ENCODE results near the gene RMI1. TPM values are rescaled to one million over a fixed set of nuclear protein-coding genes. Genes with fewer than 3 reads are reported as not detected.
"Not testable (repeated sequence)": the region's sequence is repeated elsewhere in the genome, so short reads cannot be mapped to it uniquely, and the experiment has no call there.

RMI1 gene

GRCh38 chr9:84027201-84027600, 46.6 kb downstream of the RMI1 start:
- Histone ChIP-seq H3K9me3 (replicated peaks; ENCODE audit: low read length) (no peaks in the 10 kb centered on the region), H3K4me2 (ENCODE audit: low read length) (no peak overlapping the region), H3K9ac (ENCODE audit: low read depth, low read length) (no peak overlapping the region), H3K4me3 (ENCODE audit: low read length) (no peak overlapping the region), H3K4me1 (ENCODE audit: control insufficient read depth, insufficient read depth, low read length) (no peaks in the 10 kb centered on the region), H3K27me3 (ENCODE audit: control insufficient read depth, insufficient read depth, low read length) (no peaks in the 10 kb centered on the region), H3K36me3 (ENCODE audit: insufficient read depth, low read length) (no peaks in the 10 kb centered on the region)

GRCh38 chr9:84031534-84031933, 50.9 kb downstream of the RMI1 start:
- H3K4me3 ChIP-seq (ENCODE audit: low read length): no peak overlapping the region
- no peaks in the 10 kb centered on the region for H3K36me3 ChIP-seq (ENCODE audit: insufficient read depth, low read length)
- no peaks in the 10 kb centered on the region for H3K4me1 ChIP-seq (ENCODE audit: control insufficient read depth, insufficient read depth, low read length)
- H3K4me2 ChIP-seq (ENCODE audit: low read length): no peak overlapping the region
- H3K27me3 ChIP-seq (ENCODE audit: control insufficient read depth, insufficient read depth, low read length): no peaks in the 10 kb centered on the region
- no peaks in the 10 kb centered on the region for H3K9me3 ChIP-seq (replicated peaks; ENCODE audit: low read length)
- H3K9ac ChIP-seq (ENCODE audit: low read depth, low read length): no peak overlapping the region

DNA sequence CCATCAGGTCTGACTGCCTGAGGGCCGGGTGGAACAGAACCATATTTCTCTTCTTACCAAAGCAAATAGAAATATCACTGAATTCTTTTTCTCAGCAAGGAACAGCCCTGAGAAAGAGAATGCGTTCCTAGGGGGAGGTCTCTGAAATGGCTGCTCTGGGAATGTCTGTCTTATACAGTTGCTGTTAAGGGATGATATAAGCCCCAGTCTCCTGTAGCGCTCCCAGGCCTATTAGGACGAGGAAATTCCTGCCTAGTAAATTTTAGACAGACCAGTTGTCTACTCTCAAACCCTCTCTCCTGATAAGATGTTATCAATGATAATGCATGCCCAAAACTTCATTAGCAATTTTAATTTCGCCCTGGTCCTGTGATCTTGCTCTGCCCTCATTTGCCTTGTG, 61.3 kb downstream of the RMI1 start:
- not testable (repeated sequence) for H3K9ac ChIP-seq (ENCODE audit: low read depth, low read length)

GRCh38 chr9:84045481-84046097, 65.0 kb downstream of the RMI1 start:
- Histone ChIP-seq H3K36me3 (ENCODE audit: insufficient read depth, low read length) (no peaks in the 10 kb centered on the region), H3K4me3 (ENCODE audit: low read length) (no peak overlapping the region), H3K9ac (ENCODE audit: low read depth, low read length) (no peak overlapping the region), H3K4me1 (ENCODE audit: control insufficient read depth, insufficient read depth, low read length) (no peaks in the 10 kb centered on the region), H3K27me3 (ENCODE audit: control insufficient read depth, insufficient read depth, low read length) (peaks cover 3% of the 10 kb centered on the region), H3K9me3 (replicated peaks; ENCODE audit: low read length) (no peaks in the 10 kb centered on the region), H3K4me2 (ENCODE audit: low read length) (no peak overlapping the region)

More for the DNA sequence above, 61.3 kb downstream of the RMI1 start:
- H3K4me1 ChIP-seq (ENCODE audit: control insufficient read depth, insufficient read depth, low read length); H3K36me3 ChIP-seq (ENCODE audit: insufficient read depth, low read length); H3K4me3 ChIP-seq (ENCODE audit: low read length); H3K27me3 ChIP-seq (ENCODE audit: control insufficient read depth, insufficient read depth, low read length); H3K9me3 ChIP-seq (replicated peaks; ENCODE audit: low read length); H3K4me2 ChIP-seq (ENCODE audit: low read length): not testable (repeated sequence)

Small RNA genes within 50 kb of the gene (small RNA-seq; reads per million reads assigned to genes)
- gene RF00019: not detected

Measured in skeletal muscle satellite cell (primary cell).